IMR-90 (cell line): ENCODE measurements around the gene BRD1. TPM values are rescaled to one million over a fixed set of nuclear protein-coding genes. Genes with fewer than 3 reads are reported as not detected.

Source experiments
- ATAC-seq: fragments of 200-7000 bp; cut with Tn5 transposase; 2 replicates; pipeline ENCODE4 v1.9.1; 2020; ENCODE audit warnings: low read depth, mild to moderate bottlenecking, moderate library complexity
- BruUV-seq: library from RNA; stranded (reverse); fragments of 400-500 nt; replicated peaks from 2 replicates; lab custom pipeline; 2021; lab: Mats Ljungman, UMichigan
- CTCF ChIA-PET: fragments of 300-600 bp; formaldehyde crosslinking; extraction: SDS; loops from one replicate; lab custom pipeline; 2021; ENCODE audit warnings: antibody characterized with exemption; lab: Yijun Ruan, JAX
- POLR2A ChIA-PET: fragments of 300-600 bp; sonication (Branson Sonifier 250); formaldehyde crosslinking; loops from one replicate; lab custom pipeline; 2022; ENCODE audit warnings: antibody characterized with exemption; ENCODE audit not compliant: unreplicated experiment; lab: Charles Lee
- DNase-seq: peaks from one replicate; pipeline ENCODE4 v3.0.0; 2013
- H2AFZ ChIP-seq: replicated peaks from 2 replicates; pipeline ENCODE3; 2013; ENCODE audit warnings: low read length, mild to moderate bottlenecking; ENCODE audit not compliant: poor library complexity
- H2AK5ac ChIP-seq: 2 replicates; pipeline ENCODE4 v1.6.1; 2013; ENCODE audit warnings: low read depth, low read length, inconsistent platforms
- H2AK9ac ChIP-seq: replicated peaks from 2 replicates; pipeline ENCODE3; 2013; ENCODE audit warnings: mild to moderate bottlenecking, low read depth, low read length, moderate library complexity; ENCODE audit not compliant: poor library complexity
- H2BK120ac ChIP-seq: 2 replicates; pipeline ENCODE4 v1.6.1; 2013; ENCODE audit warnings: low read depth, low read length, inconsistent platforms
- H2BK15ac ChIP-seq: 3 replicates; pipeline ENCODE4 v1.6.1; 2013; ENCODE audit warnings: low read depth, low read length, inconsistent platforms
- H2BK20ac ChIP-seq: 2 replicates; pipeline ENCODE4 v1.6.1; 2013; ENCODE audit warnings: low read depth, mild to moderate bottlenecking, inconsistent platforms, low read length, moderate library complexity
- H2BK5ac ChIP-seq: 2 replicates; pipeline ENCODE4 v1.6.1; 2013; ENCODE audit warnings: mild to moderate bottlenecking, low read depth, low read length, inconsistent platforms; ENCODE audit not compliant: poor library complexity, severe bottlenecking
- H3K14ac ChIP-seq: replicated peaks from 2 replicates; pipeline ENCODE4 v1.6.1; 2013; ENCODE audit warnings: low read depth, low read length, inconsistent platforms
- H3K18ac ChIP-seq: 2 replicates; pipeline ENCODE4 v1.6.1; 2013; ENCODE audit warnings: low read depth, low read length, control low read depth
- H3K23ac ChIP-seq: 2 replicates; pipeline ENCODE4 v1.6.1; 2013; ENCODE audit warnings: low read depth, low read length, inconsistent platforms
- H3K27ac ChIP-seq: 2 replicates; pipeline ENCODE4 v1.5.1; 2013; ENCODE audit warnings: mild to moderate bottlenecking, control low read depth, low read length; ENCODE audit not compliant: insufficient read depth
- H3K27me3 ChIP-seq: 2 replicates; pipeline ENCODE4 v1.6.1; 2013; ENCODE audit warnings: low read length; ENCODE audit not compliant: control insufficient read depth, insufficient read depth
- H3K36me3 ChIP-seq: 2 replicates; pipeline ENCODE4 v1.6.1; 2013; ENCODE audit warnings: low read length, mixed read lengths; ENCODE audit not compliant: control insufficient read depth, insufficient read depth
- H3K4ac ChIP-seq: 2 replicates; pipeline ENCODE4 v1.6.1; 2013; ENCODE audit warnings: low read depth, low read length, inconsistent platforms
- H3K4me1 ChIP-seq: 2 replicates; pipeline ENCODE4 v1.6.1; 2013; ENCODE audit warnings: low read length, mixed read lengths; ENCODE audit not compliant: control insufficient read depth, insufficient read depth
- H3K4me2 ChIP-seq: 2 replicates; pipeline ENCODE4 v1.6.1; 2013; ENCODE audit warnings: low read depth, mild to moderate bottlenecking, control low read depth, low read length, moderate library complexity
- H3K4me3 ChIP-seq: 2 replicates; pipeline ENCODE4 v1.5.1; 2013; ENCODE audit warnings: low read depth, mild to moderate bottlenecking, control low read depth, low read length, moderate library complexity; ENCODE audit not compliant: insufficient read depth
- H3K56ac ChIP-seq: 2 replicates; pipeline ENCODE4 v1.6.1; 2013; ENCODE audit warnings: low read length, inconsistent platforms; ENCODE audit not compliant: insufficient read depth; ENCODE audit errors: extremely low read depth
- H3K79me1 ChIP-seq, 2 experiments: 2 replicates each; pipeline ENCODE4 v1.6.1; 2013; ENCODE audit warnings: low read length in 2 of 2, inconsistent platforms in 1 of 2, low read depth in 1 of 2
- H3K9ac ChIP-seq: 2 replicates; pipeline ENCODE4 v1.6.1; 2013; ENCODE audit warnings: low read depth, low read length, control low read depth
- H3K9me1 ChIP-seq: 2 replicates; pipeline ENCODE4 v1.6.1; 2013; ENCODE audit warnings: low read length, inconsistent platforms; ENCODE audit not compliant: insufficient read depth
- H3K9me3 ChIP-seq: 2 replicates; pipeline ENCODE4 v1.6.1; 2013; ENCODE audit warnings: low read length; ENCODE audit not compliant: control insufficient read depth, insufficient read depth
- H4K20me1 ChIP-seq: 2 replicates; pipeline ENCODE4 v1.6.1; 2013; ENCODE audit warnings: low read length, inconsistent platforms; ENCODE audit not compliant: insufficient read depth
- H4K5ac ChIP-seq: 2 replicates; pipeline ENCODE4 v1.6.1; 2013; ENCODE audit warnings: mild to moderate bottlenecking, low read depth, low read length, control low read depth
- H4K8ac ChIP-seq, 2 experiments: 2 replicates each; pipeline ENCODE4 v1.6.1; 2013; ENCODE audit warnings: low read depth in 2 of 2, low read length in 2 of 2, control low read depth in 1 of 2, inconsistent platforms in 1 of 2
- H4K91ac ChIP-seq: 2 replicates; pipeline ENCODE4 v1.6.1; 2013; ENCODE audit warnings: low read depth, low read length, inconsistent platforms; ENCODE audit not compliant: insufficient read depth
- MAFK ChIP-seq: IDR thresholded peaks from 2 replicates; pipeline ENCODE4 v1.6.1; 2012; ENCODE audit warnings: low read depth, low read length, improper control_type of control experiment
- WGBS, 2 experiments: methylation state at CpG; one replicate each; pipeline versions ENCODE4 v1.1.5 to v1.1.7; 2013; ENCODE audit warnings: missing lambda C conversion rate in 2 of 2; ENCODE audit not compliant: insufficient read length in 1 of 2; ENCODE audit errors: extremely low coverage in 2 of 2; 5-methylcytosine and 5-hydroxymethylcytosine counted together
- dilution Hi-C: fragments of 300-500 bp; cut with HindIII; formaldehyde crosslinking; loops from one replicate; pipeline ENCODE4 v1.14.3; 2018; ENCODE audit warnings: low sequenced_read_pairs; ENCODE audit not compliant: unreplicated experiment
- in situ Hi-C: fragments of 300-500 bp; cut with MboI; formaldehyde crosslinking; loops from 3 replicates; pipeline ENCODE4 v1.14.3; 2019; ENCODE audit warnings: low sequenced_read_pairs, inconsistent platforms, mixed read lengths
- intact Hi-C: fragments of 100-400 bp; cut with micrococcal nuclease; formaldehyde crosslinking; loops from 2 replicates; pipeline ENCODE4 v1.10.0; 2022
- polyA plus RNA-seq, 3 experiments: library from polyadenylated mRNA; depleted of rRNA; stranded (reverse); fragments of >200 nt; gene quantifications; 2 replicates each; pipeline ENCODE4 v1.2.3, GENCODE V29; 2012; ENCODE audit warnings: low replicate concordance in 1 of 3
- total RNA-seq: library from RNA; depleted of rRNA; stranded (reverse); fragments of >200 nt; gene quantifications from 2 replicates; pipeline ENCODE4 v1.2.3, GENCODE V29; 2012

BRD1 gene
- total and polyA plus RNA-seq, 2 of the 4 experiments (the other 2 are of a cell fraction): 10.0 to 10.6 TPM

DNA sequence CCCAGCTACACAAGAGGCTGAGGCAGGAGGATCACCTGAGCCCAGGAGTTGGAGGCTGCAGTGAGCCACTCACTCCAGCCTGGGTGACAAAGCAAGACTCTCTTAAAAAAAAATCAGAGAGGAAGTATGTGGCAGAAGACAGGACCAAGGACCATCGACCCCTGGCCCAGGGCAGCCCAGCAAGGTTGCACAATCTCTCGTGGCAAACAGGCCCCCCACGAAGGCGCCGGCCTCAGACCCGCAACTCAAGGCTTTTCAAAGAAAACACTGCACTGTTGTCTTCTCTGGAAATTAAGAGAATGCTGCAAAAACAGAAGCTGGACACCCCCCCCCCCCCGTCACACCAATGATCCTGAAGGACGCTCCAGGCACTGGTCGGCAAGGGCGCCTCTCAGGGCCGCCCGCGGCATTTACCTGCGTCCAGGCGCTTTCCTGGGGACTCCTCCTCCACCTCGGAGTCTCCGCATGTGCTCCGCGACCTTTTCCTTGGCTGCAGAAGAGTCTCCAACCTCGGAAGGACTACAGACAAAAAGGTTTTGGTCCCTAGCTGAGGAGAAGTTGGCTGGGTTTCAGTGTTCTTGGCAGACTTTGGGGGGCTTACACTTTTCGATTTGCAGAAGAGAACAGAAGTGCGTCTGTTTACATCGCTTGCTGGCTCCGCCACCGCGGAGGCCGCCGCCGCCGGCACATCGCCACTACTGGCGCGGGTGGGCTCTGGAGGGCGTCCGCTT is 40.5 kb downstream of the BRD1 start:
- Histone ChIP-seq H3K14ac (no peak overlapping the region), H3K18ac (no peak overlapping the region), H3K27me3 (no peaks in the 10 kb centered on the region), H2BK5ac (no peak overlapping the region), H4K91ac (no peak overlapping the region), H3K27ac (no peak overlapping the region), H2AK9ac (no peak overlapping the region), H4K5ac (no peak overlapping the region), H4K20me1 (peaks cover 84% of the 10 kb centered on the region), H2BK15ac (no peak overlapping the region), H3K56ac (no peak overlapping the region), H2AFZ (no peak overlapping the region), H3K79me1 (peaks cover 21 to 77% of the 10 kb centered on the region in 2 experiments), H4K8ac (no peak overlapping the region), H3K9me3 (no peaks in the 10 kb centered on the region), H3K4ac (no peak overlapping the region), H3K4me3 (no peak overlapping the region), H2BK120ac (no peak overlapping the region), H3K36me3 (peaks cover 62% of the 10 kb centered on the region), H3K4me2 (no peak overlapping the region), H3K4me1 (peaks cover 14% of the 10 kb centered on the region), H2BK20ac (no peak overlapping the region), H2AK5ac (no peak overlapping the region), H3K9ac (no peak overlapping the region), H3K23ac (no peak overlapping the region), H3K9me1 (peaks cover 4% of the 10 kb centered on the region; the same call in 1 of the 2 replicates)
- no TSS peak for BruUV-seq
- ATAC-seq (no peak), DNase-seq (no peak)
- CTCF ChIA-PET: interaction anchor here (0.7 kb wide), 1 partner anchor 55 kb away, joined by 3 read pairs; no protein-coding TSS in a partner anchor
- 84% methylated on average over 18 of the region's 35 CpGs; no CpG with 5 or more reads in 1 of the 2 experiments for WGBS, 2 experiments
- dilution Hi-C loops (no loop called here), in situ Hi-C loops (no loop called here), intact Hi-C loops (no loop called here)
- TF ChIP-seq MAFK: no peak
- POLR2A ChIA-PET: no interaction called here
